HepG2 (cell line): ENCODE data around the gene KCTD19. TPM values are rescaled to one million over a fixed set of nuclear protein-coding genes. Genes with fewer than 3 reads are reported as not detected.

Experiments used
- CREB1 ChIP-seq, 2 experiments: fragments of 450-650 bp in 1 of 2; IDR thresholded peaks; 2 replicates each; pipeline ENCODE4 v1.6.1; 2016 to 2017; ENCODE audit warnings: control low read depth in 1 of 2, mild to moderate bottlenecking in 1 of 2, missing compliant biosample characterization in 1 of 2, missing genetic modification characterization in 1 of 2
- CREB3 ChIP-seq: sonication (generic); formaldehyde crosslinking; IDR thresholded peaks from 2 replicates; pipeline ENCODE4 v1.5.0; 2020; ENCODE audit warnings: missing genetic modification reagents
- CSRNP1 ChIP-seq: sonication (generic); formaldehyde crosslinking; IDR thresholded peaks from 2 replicates; pipeline ENCODE4 v1.8.1; 2023; ENCODE audit warnings: mild to moderate bottlenecking, missing genetic modification reagents
- GATAD1 ChIP-seq: IDR thresholded peaks from 2 replicates; pipeline ENCODE4 v1.6.1; 2016; ENCODE audit warnings: missing genetic modification reagents, missing compliant biosample characterization
- GTF2F1 ChIP-seq: fragments of 150-350 bp; IDR thresholded peaks from 2 replicates; pipeline ENCODE4 v1.6.1; 2014; ENCODE audit warnings: low read length
- KDM3A ChIP-seq: IDR thresholded peaks from 2 replicates; pipeline ENCODE4 v1.6.1; 2018; ENCODE audit warnings: low read depth, missing compliant biosample characterization
- MBD4 ChIP-seq: IDR thresholded peaks from 2 replicates; pipeline ENCODE4 v1.6.1; 2012; ENCODE audit warnings: low read length, inconsistent platforms, borderline replicate concordance
- NFKBIZ ChIP-seq: IDR thresholded peaks from 2 replicates; pipeline ENCODE4 v1.6.1; 2018; ENCODE audit warnings: missing genetic modification reagents, missing compliant biosample characterization
- PAF1 ChIP-seq: IDR thresholded peaks from 2 replicates; pipeline ENCODE4 v1.6.1; 2016; ENCODE audit warnings: missing genetic modification reagents, missing compliant biosample characterization
- SMC3 ChIP-seq: IDR thresholded peaks from 2 replicates; pipeline ENCODE4 v1.6.1; 2011; ENCODE audit warnings: low read length, improper control_type of control experiment
- SRSF9 ChIP-seq: fragments of 200-400 bp; formaldehyde crosslinking; IDR thresholded peaks from 2 replicates; pipeline ENCODE4 v1.6.1; 2018; ENCODE audit warnings: borderline replicate concordance, mild to moderate bottlenecking, low read depth, low read length; ENCODE audit not compliant: insufficient read depth, poor library complexity, severe bottlenecking
- UBTF ChIP-seq: sonication (generic); formaldehyde crosslinking; IDR thresholded peaks from 2 replicates; pipeline ENCODE4 v1.4.0; 2020; ENCODE audit warnings: mild to moderate bottlenecking, missing genetic modification reagents
- ZBTB33 ChIP-seq: sonication (generic); formaldehyde crosslinking; IDR thresholded peaks from 2 replicates; pipeline ENCODE4 v1.4.0; 2020; ENCODE audit warnings: missing genetic modification reagents
- ZMAT3 ChIP-seq: sonication (generic); formaldehyde crosslinking; conservative IDR thresholded peaks from 2 replicates; pipeline ENCODE4 v1.7.0; 2021; ENCODE audit warnings: missing genetic modification reagents
- ZNF44 ChIP-seq: sonication (generic); formaldehyde crosslinking; IDR thresholded peaks from 2 replicates; pipeline ENCODE4 v1.5.1; 2020; ENCODE audit warnings: mild to moderate bottlenecking, missing genetic modification reagents
- ZNF552 ChIP-seq: sonication (generic); formaldehyde crosslinking; IDR thresholded peaks from 2 replicates; pipeline ENCODE4 v1.9.0; 2022; ENCODE audit warnings: missing genetic modification reagents, mild to moderate bottlenecking, borderline replicate concordance
- ZNF674 ChIP-seq: sonication (generic); formaldehyde crosslinking; IDR thresholded peaks from 2 replicates; pipeline ENCODE4 v1.5.0; 2020; ENCODE audit warnings: low read depth, mild to moderate bottlenecking, missing genetic modification reagents
- ZSCAN9 ChIP-seq: IDR thresholded peaks from 2 replicates; pipeline ENCODE4 v1.6.1; 2016; ENCODE audit warnings: borderline replicate concordance
- polyA plus RNA-seq, 8 experiments: library from polyadenylated mRNA; depleted of rRNA in 3 of 8; stranded (reverse) in 7 of 8; unstranded in 1 of 8; fragments of >200 nt; fragmentation: Illumina TruSeq in 4 of 8; extraction: Trizol in 4 of 8; gene quantifications; 2 replicates each; pipeline versions ENCODE4 v1.2.1 to v1.2.3, GENCODE V29; 2011 to 2016; ENCODE audit warnings: low read depth in 4 of 8, missing spikeins in 1 of 8, mixed read lengths in 1 of 8; ENCODE audit not compliant: insufficient read depth in 1 of 8
- total RNA-seq, 5 experiments: library from RNA; depleted of rRNA; stranded (reverse); fragments of >200 nt; fragmentation: Illumina TruSeq; extraction: Trizol; gene quantifications; 2 replicates each; pipeline ENCODE4 v1.2.3, GENCODE V29; 2016; ENCODE audit warnings: low read depth in 1 of 5
- TF ChIP-seq, protein P1 (sequence below): sonication (generic); formaldehyde crosslinking; IDR thresholded peaks from 2 replicates; pipeline ENCODE4 v1.8.0; 2023; ENCODE audit warnings: mild to moderate bottlenecking, missing genetic modification reagents
- TF ChIP-seq, protein P2 (sequence below), 2 experiments: fragments of 450-650 bp in 1 of 2; sonication (generic) in 1 of 2; formaldehyde crosslinking; IDR thresholded peaks; 2 replicates each; pipeline versions ENCODE4 v1.5.0 to v1.8.0; 2020 to 2022; ENCODE audit warnings: mild to moderate bottlenecking in 1 of 2, missing genetic modification reagents in 1 of 2

Gene KCTD19
- total and polyA plus RNA-seq, 2 of the 13 experiments (the other 11 are each of a cell fraction or from before 2014, with no cell fraction given): not detected

DNA sequence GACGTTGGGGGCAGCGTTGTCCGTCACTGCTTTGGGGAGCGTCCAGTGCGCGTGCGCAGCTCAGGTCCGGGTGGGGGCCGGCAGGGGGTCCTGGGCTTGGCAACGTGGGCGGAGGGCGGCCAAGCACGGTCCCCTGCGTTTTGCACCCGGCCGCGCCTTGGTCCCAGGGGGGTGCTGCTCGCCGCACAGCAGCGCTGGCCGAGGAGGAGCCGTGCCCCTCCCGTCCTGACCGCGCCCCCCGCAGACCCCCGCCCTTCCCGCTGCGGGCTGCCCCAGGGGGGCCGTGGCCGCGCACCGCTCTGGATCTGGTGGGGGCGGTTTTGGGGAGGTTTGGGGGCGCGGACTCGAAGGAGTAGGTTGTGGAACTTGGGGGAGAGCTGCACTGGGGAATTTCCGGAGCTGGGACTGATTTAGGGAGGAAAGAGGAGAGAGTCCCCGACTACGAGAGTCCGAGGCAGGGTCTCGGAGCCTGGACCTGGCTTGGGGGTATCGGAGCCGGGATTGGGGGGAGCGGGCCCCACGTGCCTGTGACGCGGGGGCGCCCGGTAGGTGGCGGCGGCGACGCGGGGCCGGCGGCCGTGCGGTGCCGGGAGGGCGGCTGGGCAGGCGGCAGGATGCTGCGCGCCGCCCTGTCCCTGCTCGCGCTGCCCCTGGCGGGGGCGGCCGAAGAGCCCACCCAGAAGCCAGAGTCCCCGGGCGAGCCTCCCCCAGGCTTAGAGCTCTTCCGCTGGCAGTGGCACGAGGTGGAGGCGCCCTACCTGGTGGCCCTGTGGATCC lies 78.0 kb downstream of the KCTD19 start, which contains the start of gene SLC9A5 (continued):
- TF ChIP-seq CSRNP1 (CRISPR knock-in tag) (0 out of 2 replicates have a peak, but pooled peaks have one; percentile 81), ZNF674 (CRISPR knock-in tag) (no peak), NFKBIZ (no peak), SRSF9 (no peak), GTF2F1 (no peak), PAF1 (CRISPR knock-in tag) (no peak), ZNF552 (CRISPR knock-in tag) (no peak), UBTF (peak; percentile 48; the same call in 1 of the 2 replicates), ZBTB33 (no peak), ZMAT3 (CRISPR knock-in tag) (no peak), ZNF44 (CRISPR knock-in tag) (no peak), KDM3A (CRISPR knock-in tag) (no peak), MBD4 (no peak), ZSCAN9 (CRISPR knock-in tag) (no peak), SMC3 (no peak), GATAD1 (CRISPR knock-in tag) (no peak), CREB3 (CRISPR knock-in tag) (no peak), CREB1 (IDR thresholded peaks at IDR 0.05) (peak; percentile 32; the same call in 1 of the 2 replicates), CREB1 (CRISPR knock-in tag; IDR thresholded peaks at IDR 0.05) (no peak)
- TF ChIP-seq, protein P1, sequence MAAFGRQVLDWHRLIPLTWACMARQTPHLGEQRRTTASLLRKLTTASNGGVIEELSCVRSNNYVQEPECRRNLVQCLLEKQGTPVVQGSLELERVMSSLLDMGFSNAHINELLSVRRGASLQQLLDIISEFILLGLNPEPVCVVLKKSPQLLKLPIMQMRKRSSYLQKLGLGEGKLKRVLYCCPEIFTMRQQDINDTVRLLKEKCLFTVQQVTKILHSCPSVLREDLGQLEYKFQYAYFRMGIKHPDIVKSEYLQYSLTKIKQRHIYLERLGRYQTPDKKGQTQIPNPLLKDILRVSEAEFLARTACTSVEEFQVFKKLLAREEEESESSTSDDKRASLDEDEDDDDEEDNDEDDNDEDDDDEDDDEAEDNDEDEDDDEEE (CRISPR knock-in tag): no peak
- TF ChIP-seq, protein P2, sequence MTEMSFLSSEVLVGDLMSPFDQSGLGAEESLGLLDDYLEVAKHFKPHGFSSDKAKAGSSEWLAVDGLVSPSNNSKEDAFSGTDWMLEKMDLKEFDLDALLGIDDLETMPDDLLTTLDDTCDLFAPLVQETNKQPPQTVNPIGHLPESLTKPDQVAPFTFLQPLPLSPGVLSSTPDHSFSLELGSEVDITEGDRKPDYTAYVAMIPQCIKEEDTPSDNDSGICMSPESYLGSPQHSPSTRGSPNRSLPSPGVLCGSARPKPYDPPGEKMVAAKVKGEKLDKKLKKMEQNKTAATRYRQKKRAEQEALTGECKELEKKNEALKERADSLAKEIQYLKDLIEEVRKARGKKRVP (CRISPR knock-in tag; IDR thresholded peaks at IDR 0.05): no peak
